GM21717 (cell line): ENCODE measurements around the gene DGCR2.
"Not testable (repeated sequence)": the region's sequence is repeated elsewhere in the genome, so short reads cannot be mapped to it uniquely, and the experiment has no call there.

Experiments
- ATAC-seq: cut with Tn5 transposase; IDR thresholded peaks from one replicate; pipeline ENCODE4 v1.9.1; 2021; ENCODE audit warnings: mild to moderate bottlenecking, moderate library complexity; ENCODE audit not compliant: unreplicated experiment

The DGCR2 gene

DNA sequence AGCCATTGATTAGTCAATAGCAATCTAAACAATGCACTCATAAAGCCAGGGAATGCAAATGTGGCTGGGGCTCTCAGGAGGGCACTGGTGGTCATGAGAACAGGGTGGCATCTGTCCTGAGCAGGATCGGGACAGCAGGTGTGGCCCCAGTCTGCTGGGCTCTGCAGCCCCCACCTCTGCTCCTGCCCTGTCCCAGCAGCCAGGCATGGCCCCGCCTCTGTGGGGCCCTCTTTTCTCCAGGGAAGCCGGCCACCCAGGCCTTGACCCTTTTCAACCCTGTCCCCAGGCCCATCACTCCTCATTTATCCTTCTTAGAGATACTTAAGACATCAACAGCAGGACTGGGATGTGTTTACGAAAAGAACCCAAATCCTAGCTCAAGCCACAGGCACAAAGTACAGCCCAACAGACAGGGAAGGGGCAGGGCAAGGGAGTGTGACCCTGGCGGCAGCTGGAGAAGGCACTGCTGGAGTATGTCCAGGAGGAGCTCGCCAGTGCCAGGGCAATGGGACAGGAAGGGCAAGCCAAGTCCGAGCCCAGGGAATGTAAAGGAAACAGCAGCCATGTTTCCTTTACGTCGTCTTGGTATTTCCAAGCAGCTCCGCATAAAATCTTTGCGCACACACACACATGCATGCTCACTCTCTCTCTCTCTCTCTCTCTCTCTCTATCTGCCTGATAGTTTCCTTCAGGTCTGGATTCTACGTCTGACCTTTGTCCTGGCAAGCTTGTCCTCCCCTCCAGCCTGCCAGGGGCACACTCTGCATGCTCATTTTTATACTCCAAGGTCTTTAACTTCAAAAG is 59.9 kb downstream of the DGCR2 start:
- ATAC-seq, result no peak

DNA sequence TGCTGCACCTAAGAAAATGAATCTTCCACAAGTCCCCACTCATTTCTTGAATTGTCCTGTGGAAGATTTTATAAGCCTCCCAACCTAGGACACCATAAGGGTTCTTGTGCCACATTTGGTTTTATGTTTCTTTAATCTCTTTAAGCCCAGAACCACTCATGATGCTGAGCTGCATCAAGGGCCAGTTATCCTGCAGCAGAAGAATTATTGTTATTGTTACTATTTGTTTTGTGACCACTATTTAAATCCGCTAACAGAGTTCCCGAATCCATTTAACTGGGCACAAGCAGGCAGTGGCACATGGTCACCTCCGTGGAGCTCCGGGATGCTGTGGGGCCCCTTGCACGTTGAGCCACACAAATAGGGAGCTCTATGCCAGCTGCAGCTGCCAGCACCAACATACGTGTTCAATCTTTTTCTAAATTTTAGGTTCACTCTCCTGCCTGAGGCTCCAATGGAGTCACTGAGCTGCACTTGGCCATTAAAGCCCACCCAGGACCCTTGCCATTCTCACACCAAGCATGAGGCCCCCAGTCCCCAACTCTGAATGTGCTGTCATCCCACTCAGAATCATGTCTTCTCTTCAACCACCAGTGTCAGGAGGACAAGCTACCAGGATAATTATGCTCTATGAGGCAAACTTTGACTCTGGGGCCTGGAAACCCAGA is 60.6 kb downstream of the DGCR2 start:
- no peak for ATAC-seq

DNA sequence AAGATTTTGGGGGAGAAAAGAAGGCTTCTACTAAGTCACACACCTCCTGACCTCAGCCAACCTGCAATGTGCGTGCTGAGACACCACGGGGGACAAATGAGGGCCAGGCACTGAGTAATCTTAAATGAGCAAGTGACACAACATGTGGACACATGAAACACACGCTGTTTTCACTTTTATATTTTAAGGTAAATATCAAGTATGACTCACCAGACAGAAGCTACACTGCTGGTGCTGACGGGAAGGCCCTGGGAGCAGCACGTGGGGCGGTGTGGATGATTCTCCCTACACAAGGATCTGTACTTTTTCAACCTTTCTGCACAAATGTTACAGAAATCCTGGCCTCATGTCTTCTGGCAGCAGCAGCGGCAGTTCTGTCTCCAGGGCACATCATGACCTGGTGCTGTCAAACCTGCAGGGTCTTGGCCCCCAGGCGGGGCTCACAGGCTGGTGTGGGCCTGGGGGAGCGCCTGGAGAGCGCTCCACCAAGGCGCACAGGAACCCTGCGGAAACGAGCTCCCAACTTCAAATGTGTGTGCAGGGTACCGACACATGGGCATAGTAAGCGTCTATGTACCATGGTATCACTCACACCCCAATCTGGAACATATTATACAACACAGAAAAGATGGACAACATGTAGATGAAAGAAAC is 61.7 kb downstream of the DGCR2 start:
- no peak for ATAC-seq

DNA sequence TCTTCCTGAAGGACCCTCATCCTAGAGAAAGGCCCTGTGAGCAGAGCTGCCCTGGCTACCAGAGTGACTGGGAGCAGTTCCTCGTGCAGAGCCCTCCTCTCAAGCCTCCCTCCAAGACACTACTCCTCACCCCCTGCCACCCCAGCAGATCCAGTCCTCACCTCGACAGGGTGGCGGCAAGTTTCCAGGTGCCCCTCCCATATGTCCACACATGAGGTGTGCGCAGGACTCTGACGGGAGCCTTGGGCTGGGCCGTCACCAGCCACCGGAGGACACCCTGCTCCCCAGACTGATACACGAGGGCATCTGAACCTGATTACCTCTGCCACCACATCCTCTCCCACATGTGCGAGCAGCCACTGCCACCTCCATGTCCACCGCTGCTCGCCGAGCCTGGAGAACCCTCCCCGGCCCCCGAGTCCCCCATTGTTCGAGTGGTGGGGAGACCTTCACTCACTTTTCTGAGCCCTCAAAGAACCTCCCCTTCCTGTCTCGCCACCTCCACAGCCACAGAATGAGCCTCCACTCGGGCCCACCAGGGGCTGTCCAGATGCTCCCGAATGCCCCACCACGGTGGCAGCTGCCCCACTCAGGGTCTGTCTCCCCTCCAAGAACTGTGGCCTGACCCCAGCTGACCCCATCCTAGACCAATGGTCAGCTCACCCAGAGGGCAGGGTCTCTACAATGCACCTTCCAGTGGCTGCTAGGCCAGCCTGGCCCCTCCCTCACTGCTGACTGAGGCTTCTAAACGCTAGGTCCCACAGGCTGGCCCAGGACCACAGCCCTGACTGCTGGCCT is 62.5 kb downstream of the DGCR2 start:
- no peak for ATAC-seq

DNA sequence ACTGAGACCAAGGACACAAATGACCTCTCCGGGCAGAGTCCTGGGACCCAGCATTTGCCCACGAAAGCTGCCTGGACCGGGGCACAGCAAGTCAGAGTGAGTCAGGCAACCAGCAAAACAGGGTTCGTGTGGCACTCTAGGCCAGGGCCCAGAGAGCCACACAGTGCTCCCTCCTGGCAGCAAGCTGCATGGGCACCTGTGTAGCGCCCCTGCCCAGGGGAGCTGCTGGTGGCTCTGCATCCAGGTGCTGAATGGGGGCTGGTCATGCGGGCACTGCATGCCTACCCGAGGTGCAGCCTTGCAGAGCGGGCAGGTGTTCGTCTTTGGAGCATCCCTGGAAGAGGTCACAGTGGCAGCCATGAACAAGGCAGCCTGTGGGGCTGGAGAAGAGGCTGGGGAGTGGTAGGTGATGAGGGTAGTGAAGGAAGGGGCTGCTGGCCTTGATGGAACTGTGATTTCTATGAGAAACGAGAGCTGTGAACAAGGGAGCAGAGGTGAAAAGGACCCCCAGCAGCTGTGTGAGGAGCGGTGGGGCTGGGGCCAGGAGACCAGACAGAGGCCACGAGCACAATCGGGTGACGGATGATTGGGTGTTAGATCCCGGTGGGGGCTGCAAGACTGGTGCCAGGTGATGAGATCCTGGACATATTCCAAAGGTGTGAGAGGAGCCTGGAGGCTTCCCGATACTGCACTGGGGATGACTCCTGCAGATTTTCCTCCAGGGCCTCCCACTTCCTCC is 63.3 kb downstream of the DGCR2 start:
- no peak for ATAC-seq

DNA sequence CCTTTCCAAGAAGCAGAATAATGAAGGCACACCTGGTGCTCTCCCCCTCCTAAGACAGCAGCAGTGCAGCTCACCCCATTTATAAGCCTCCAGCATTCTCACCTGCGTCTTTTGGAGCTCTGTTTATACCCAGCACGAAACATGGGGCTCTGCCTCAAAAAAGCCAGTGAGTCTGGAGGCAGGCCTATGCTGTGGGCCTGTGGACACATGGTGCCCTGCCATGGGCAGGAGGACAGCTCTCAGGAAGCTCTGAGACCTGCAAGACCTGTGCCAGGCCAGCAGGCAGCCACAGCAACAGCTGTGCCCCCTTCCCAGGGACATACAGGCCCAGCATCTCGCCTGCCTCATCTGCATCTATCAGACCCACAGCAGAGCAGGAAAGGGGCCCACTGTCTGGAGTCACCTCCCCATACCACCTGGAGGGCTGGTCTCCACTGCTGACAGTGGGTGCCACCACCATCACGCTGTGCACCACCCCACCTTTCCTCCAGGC is 64.2 kb downstream of the DGCR2 start:
- no peak for ATAC-seq

DNA sequence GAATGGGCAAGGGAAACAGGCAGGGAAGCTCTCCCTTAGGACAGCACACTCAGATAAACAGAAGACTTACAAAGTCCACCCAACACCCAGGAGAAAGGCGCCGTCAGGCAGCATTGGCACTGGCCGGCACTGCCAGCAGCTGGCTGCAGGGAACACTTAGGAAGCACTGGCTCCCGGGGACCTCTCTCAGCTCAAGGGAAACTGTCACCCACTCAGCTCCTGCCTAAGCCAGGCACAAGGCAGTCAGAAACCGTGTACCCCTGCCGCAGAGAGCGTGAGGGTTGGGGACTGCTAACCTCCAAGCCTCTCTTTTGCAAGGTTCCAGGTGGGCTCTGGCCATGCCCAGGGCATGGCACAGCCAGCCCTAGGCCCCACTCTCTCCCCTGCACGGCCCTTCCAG is 64.7 kb downstream of the DGCR2 start:
- ATAC-seq, result no peak

DNA sequence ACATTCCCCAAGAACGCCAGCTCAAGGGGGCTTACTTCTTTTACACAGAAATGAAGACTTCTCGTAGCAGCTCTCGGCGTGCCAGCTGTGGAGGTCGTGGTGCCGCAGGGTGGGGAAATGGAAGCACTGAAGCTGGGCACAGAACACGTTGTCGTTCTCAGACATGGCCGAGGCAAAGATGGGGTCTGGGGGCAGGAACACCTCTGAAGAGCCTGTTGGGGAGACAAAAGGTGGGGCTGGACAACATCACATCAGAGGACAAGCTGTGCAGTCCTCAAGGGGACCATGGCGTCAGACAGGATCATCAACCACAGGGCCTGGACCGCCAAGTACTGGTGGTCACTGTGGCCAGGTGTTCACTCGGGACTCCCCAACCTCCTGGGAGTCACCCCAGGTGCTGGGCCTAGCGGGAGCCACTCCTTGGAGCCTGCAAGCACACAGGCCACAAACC is 65.2 kb downstream of the DGCR2 start:
- ATAC-seq, result no peak

DNA sequence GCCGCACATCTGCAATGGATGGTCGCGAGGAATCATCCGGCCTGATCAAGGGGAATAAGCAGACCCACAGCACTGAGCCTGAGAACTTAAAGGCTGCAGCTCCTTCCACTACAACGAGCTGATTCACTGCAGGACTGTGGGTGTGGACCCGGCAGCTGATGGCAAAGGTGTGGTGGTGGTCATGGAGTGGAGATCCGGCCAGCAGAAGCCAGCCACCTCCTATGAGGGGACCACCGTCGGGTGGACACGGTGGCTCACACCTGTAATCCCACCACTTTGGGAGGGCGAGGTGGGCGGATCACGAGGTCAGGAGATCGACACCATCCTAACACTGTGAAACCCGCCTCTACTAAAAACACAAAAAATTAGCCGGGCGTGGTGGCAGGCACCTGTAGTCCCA is 66.4 kb downstream of the DGCR2 start:
- ATAC-seq, result no peak

DNA sequence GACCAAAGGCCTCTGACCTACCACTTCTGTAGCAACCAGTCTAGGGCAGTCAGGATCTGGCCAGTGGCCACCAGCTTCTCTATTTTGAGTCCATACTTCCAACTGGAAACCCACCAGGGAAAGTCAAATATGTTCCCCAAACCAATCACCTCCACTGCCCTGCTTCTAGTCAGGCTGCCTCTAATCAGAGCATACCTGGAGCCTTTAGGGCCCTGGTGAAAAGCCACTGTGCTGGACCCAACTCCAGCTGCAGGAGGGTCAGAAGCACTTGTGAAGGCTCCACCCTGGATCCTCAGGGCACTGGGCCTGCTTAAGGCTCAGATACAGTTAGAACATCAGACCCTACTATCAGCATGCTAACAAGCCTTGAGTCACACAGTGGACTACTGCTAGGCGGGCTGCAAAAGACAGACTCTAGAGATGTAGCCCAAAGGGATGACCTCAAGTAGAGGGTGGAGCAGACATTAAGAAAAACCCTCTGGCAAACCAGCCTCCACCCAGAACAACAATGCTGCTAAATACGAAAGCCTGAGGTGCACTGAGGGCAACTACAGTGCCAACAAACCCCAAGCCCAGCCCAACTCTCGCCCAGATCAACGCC is 69.2 kb downstream of the DGCR2 start:
- ATAC-seq, result no peak

DNA sequence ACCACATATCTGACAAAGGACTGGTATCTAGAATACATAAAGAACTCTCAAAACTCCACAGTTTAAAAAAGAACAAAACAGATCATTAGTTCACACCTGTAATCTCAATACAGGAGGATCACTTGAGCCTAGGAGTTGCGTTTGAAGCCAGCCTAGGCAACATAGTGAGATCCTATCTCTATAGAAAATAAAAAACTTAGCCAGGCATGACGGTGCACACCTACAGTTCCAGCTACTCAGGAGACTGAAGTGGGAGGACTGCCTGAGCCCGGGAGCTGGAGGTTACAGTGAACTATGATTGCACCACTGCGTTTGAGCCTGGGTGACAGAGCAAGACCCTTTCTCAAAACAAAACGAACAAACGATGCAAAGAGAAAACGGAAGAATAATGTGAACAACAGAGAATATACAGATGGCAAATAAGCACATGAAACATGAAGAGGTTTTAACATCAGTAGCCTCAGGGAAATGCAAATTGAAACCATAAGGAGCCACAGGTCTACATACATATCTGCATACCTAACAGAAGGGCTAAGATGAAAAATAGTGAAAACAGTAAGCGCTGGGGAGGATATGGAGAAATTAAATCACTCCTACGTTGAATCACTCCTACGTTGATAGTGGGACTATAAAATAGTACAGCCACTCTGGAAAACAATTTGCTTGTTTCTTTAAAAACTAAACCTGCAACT is 70.7 kb downstream of the DGCR2 start:
- ATAC-seq, result no peak

DNA sequence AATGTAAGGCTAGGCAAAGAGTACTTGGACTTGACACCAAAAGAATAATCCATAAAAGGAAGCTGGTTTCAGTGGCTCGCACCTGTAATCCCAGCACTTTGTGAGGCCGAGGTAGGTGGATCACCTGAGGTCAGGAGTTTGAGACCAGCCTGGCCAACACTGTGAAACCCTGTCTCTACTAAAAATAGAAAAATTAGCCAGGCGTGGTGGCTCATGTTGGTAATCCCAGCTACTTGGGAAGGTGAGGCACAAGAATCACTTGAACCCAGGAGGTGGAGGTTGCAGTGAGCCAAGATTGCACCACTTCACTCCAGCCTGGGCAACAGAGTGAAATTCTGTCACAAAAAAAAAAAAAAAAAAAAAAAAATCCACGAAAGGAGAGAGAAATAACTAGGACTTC is 71.4 kb downstream of the DGCR2 start:
- not testable (repeated sequence) for ATAC-seq

DNA sequence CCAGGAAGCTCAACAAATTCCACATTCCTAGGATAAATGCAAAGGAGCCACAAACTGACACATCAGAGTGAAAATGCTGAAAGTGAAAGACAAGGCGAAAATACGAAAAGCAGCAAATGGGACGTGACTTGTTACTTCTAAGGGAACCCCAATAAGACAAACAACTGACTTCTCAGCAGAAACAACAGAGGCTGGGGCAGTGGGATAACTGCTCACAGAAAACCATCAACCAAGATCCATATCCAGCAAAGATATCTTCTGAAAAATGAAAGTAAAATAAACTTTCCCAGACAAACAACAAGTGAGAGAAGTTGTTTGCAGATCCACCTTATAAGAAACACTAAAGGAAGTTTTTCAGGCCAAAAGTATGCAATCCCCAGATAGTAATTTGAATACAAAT is 72.1 kb downstream of the DGCR2 start:
- no peak for ATAC-seq

DNA sequence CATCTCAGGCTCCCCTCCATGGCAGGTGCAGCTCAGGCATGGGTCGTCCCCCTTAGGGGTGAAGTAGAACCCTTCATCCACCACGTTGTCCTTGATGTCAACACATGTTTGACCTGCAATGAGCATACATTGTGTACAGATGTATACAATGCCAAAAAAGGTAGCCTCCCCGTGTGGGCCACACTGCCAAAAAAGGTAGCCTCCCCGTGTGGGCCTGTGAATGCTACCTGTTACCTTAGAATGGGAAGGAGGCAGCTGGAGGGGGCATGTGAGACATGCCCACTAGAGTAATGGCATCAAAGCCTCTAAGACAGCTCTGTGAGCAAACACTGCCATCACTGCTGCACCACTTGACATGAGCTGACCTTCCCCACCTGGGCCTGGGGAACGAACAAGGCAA is 73.7 kb downstream of the DGCR2 start:
- no peak for ATAC-seq

DNA sequence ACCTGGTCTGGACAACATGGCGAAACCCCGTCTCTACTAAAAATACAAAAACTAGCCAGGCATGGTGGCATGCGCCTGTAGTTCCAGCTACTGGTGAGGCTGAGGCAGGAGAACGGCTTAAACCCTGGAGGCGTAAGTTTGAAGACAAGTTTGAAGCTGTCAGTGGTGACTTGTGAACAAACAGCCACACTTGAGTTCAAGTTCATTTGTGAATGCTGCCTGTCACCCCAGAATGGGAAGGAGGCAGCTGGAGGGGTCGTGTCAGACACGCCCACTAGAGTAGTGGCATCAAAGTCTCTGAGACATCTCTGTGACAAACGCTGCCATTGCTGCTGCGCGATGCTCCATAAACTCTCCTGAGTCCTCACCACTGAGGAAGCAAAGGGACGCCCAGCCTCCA is 74.2 kb downstream of the DGCR2 start:
- no peak for ATAC-seq

DNA sequence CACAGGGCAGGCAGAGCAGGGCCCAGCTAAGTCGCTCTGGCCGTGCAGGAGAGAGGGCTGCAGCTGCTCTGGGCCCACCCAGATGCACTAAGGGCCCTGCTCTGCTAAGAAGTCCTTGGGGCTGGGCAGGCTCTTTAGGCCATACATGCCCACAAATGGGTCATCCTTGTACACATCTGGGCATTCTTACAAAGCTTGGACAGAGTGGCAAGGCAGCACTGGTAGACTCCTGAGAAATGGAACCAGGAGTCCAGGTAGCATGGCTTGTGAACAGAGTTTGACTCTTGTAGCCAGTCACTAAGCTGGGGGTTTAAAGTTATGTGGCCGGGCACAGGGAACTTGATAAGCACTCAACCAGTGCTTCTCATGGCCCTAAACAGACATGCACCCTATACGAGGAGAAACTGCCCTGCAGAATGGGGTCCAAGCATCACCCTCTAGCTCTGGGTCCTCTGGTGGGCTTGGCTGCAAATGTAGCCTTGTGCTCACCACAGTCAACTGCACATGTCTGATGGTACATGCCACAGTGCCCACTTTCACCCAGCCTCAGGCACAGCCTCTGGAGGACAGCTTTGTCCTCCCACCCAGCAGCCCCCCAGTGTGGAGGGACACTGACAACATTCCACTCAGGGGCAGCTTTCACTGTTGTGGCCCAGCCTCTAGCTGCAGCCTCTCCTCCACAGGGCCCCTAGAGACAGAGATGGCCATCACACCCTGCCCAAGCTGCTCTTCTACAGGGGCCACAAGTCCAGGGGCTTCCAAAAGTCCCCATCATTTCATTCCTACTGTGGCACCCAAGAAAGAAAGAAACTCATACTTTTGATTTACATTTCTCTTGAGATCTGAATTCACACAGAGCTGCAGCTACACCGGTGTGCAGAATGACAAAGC is 75.2 kb downstream of the DGCR2 start:
- no peak for ATAC-seq

DNA sequence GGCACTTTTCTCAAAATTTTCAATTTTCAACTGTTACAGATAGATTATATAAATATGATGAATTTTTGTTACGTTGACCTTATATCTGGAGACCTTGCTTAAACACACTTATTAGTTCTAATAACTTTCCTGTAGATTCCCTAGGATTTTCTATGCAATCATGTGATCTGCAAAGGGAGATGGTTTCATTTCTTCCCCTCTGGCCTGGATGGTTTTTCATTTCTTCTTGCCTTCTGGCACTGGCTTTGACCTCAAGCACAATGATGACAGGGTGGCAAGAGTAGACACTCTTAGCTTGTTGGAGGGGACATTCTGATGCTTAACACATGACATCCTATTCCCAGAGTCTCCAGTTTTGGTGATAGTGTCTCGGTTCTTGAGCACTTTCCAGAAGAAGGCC is 75.9 kb downstream of the DGCR2 start:
- ATAC-seq, result no peak

DNA sequence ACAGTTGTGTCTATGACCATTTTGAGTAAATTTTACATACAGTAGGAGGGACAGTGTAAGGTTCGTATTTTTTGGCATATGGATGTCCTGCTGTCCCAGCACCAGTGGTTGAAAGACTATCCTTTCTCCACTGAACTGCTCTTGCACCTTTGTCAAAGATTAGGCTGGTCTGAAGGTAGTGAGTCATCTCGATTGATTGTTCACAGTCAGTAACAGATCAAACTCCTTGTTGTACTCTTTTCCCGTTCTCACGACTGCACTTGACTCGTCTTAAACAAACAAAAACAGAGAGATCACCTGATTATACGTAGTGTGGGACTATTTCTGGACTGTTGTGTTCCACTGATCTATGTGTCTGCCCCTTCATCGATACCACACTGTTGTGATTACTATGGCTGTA is 77.1 kb downstream of the DGCR2 start:
- ATAC-seq, result no peak
